Thyroid gland (tissue), 4 donors: ENCODE measurements around the gene SLC35D1.

Experiments
- CTCF ChIP-seq, 6 experiments: fragments of 200-600 bp in 3 of 6; fragments of 450-650 bp in 3 of 6; sonication (generic) in 3 of 6; IDR thresholded peaks; one replicate each; pipeline ENCODE4 v1.5.1; 2016 to 2019; ENCODE audit warnings: antibody characterized with exemption in 6 of 6, mild to moderate bottlenecking in 2 of 6, inconsistent platforms in 1 of 6, moderate library complexity in 1 of 6
- POLR2A ChIP-seq, 2 donors: fragments of 450-650 bp; IDR thresholded peaks; one replicate each; pipeline ENCODE4 v1.6.1; 2017; ENCODE audit warnings: antibody characterized with exemption in 2 of 2, mild to moderate bottlenecking in 2 of 2, moderate library complexity in 1 of 2

GRCh38 chr1:67029472-67029871 is 24.5 kb downstream of the SLC35D1 start:
- TF ChIP-seq CTCF (IDR thresholded peaks at IDR 0.05) = no peak
- no peak for TF ChIP-seq POLR2A (IDR thresholded peaks at IDR 0.05)
